WTC11 (cell line): ENCODE measurements around the gene RPAIN. TPM values are rescaled to one million over a fixed set of nuclear protein-coding genes. Genes with fewer than 3 reads are reported as not detected.

ENCODE experiments used
- ATAC-seq: fragments of 200-7000 bp; cut with Tn5 transposase; 2 replicates; pipeline ENCODE4 v1.10.0; 2021; ENCODE audit warnings: mild to moderate bottlenecking, moderate library complexity
- CTCF ChIA-PET: fragments of 300-600 bp; sonication (Branson Sonifier 250); formaldehyde crosslinking; loops from one replicate; lab custom pipeline; 2021; ENCODE audit warnings: antibody characterized with exemption; lab: Charles Lee
- POLR2A ChIA-PET: fragments of 350-600 bp; sonication (Branson Sonifier 250); formaldehyde crosslinking; loops from one replicate; lab custom pipeline; 2021; ENCODE audit warnings: antibody characterized with exemption; lab: Charles Lee
- DNase-seq: peaks from one replicate; pipeline ENCODE4 v3.0.0; 2021; ENCODE audit warnings: low spot score
- H3K27ac Mint-ChIP-seq: 2 replicates; pipeline ENCODE4 v1.8.0; 2021; ENCODE audit warnings: mixed read lengths
- H3K27me3 Mint-ChIP-seq: 2 replicates; pipeline ENCODE4 v1.8.0; 2021; ENCODE audit warnings: low read depth, mild to moderate bottlenecking, moderate library complexity, mixed read lengths
- H3K36me3 Mint-ChIP-seq: 2 replicates; pipeline ENCODE4 v1.8.0; 2021; ENCODE audit warnings: mixed read lengths
- H3K4me1 Mint-ChIP-seq: 2 replicates; pipeline ENCODE4 v1.8.0; 2022; ENCODE audit warnings: mixed read lengths
- H3K4me3 Mint-ChIP-seq: 2 replicates; pipeline ENCODE4 v1.8.0; 2021; ENCODE audit warnings: mild to moderate bottlenecking, moderate library complexity, mixed read lengths
- H3K9me3 Mint-ChIP-seq: 2 replicates; pipeline ENCODE4 v1.8.0; 2021; ENCODE audit warnings: mixed read lengths
- ELF4 ChIP-seq: sonication (generic); formaldehyde crosslinking; IDR thresholded peaks from 2 replicates; pipeline ENCODE4 v1.8.1; 2022; ENCODE audit warnings: low read depth, mild to moderate bottlenecking, moderate library complexity, missing genetic modification reagents
- FOXJ3 ChIP-seq: sonication (generic); formaldehyde crosslinking; IDR thresholded peaks from 2 replicates; pipeline ENCODE4 v1.9.0; 2021; ENCODE audit warnings: missing genetic modification reagents, mild to moderate bottlenecking, borderline replicate concordance
- HMGA2 ChIP-seq: fragments of 250-450 bp; sonication (Bioruptor Pico); IDR thresholded peaks from 2 replicates; pipeline ENCODE4 v1.4.0; 2021; ENCODE audit warnings: mild to moderate bottlenecking, moderate library complexity
- OVOL2 ChIP-seq: fragments of 250-450 bp; sonication (Bioruptor Pico); IDR thresholded peaks from 2 replicates; pipeline ENCODE4 v1.9.0; 2021; ENCODE audit warnings: mild to moderate bottlenecking, borderline replicate concordance
- SMAD3 ChIP-seq: sonication (generic); formaldehyde crosslinking; IDR thresholded peaks from 2 replicates; pipeline ENCODE4 v1.8.0; 2022; ENCODE audit warnings: missing genetic modification reagents, mild to moderate bottlenecking, borderline replicate concordance
- ZNF423 ChIP-seq: fragments of 250-450 bp; sonication (Bioruptor Pico); IDR thresholded peaks from 2 replicates; pipeline ENCODE4 v2.1.2; 2022; ENCODE audit warnings: mild to moderate bottlenecking, moderate library complexity
- total RNA-seq: library from RNA; stranded (reverse); gene quantifications from 3 replicates; pipeline ENCODE4 v1.2.3, GENCODE V29; 2021
- TF ChIP-seq, protein P1 (sequence below): sonication (generic); formaldehyde crosslinking; IDR thresholded peaks from 2 replicates; pipeline ENCODE4 v1.8.1; 2023; ENCODE audit warnings: mild to moderate bottlenecking, missing genetic modification reagents
- TF ChIP-seq, protein P2 (sequence below): fragments of 250-450 bp; sonication (Bioruptor Pico); IDR thresholded peaks from 2 replicates; pipeline ENCODE4 v1.9.0; 2021; ENCODE audit warnings: moderate library complexity, mild to moderate bottlenecking, inconsistent platforms, borderline replicate concordance
- TF ChIP-seq, protein P3 (sequence below): fragments of 250-450 bp; sonication (Bioruptor Pico); IDR thresholded peaks from 2 replicates; pipeline ENCODE4 v1.8.0; 2021; ENCODE audit warnings: mild to moderate bottlenecking
- TF ChIP-seq, protein P4 (sequence below): sonication (generic); formaldehyde crosslinking; IDR thresholded peaks from 2 replicates; pipeline ENCODE4 v1.8.1; 2022; ENCODE audit warnings: low read depth, missing genetic modification reagents, borderline replicate concordance
- TF ChIP-seq, protein P5 (sequence below): sonication (generic); formaldehyde crosslinking; IDR thresholded peaks from 2 replicates; pipeline ENCODE4 v1.8.0; 2023; ENCODE audit warnings: missing genetic modification reagents
- TF ChIP-seq, protein P6 (sequence below): sonication (generic); formaldehyde crosslinking; conservative IDR thresholded peaks from 2 replicates; pipeline ENCODE4 v1.8.1; 2022; ENCODE audit warnings: mild to moderate bottlenecking, missing genetic modification reagents
- TF ChIP-seq, protein P7 (sequence below): sonication (generic); formaldehyde crosslinking; IDR thresholded peaks from 2 replicates; pipeline ENCODE4 v1.8.1; 2023; ENCODE audit warnings: mild to moderate bottlenecking, missing genetic modification reagents
- TF ChIP-seq, protein P8 (sequence below): sonication (generic); formaldehyde crosslinking; IDR thresholded peaks from 2 replicates; pipeline ENCODE4 v1.8.1; 2022; ENCODE audit warnings: missing genetic modification reagents, borderline replicate concordance
- TF ChIP-seq, protein P9 (sequence below): sonication (generic); formaldehyde crosslinking; IDR thresholded peaks from 2 replicates; pipeline ENCODE4 v1.8.1; 2023; ENCODE audit warnings: mild to moderate bottlenecking, missing genetic modification reagents, moderate library complexity
- TF ChIP-seq, protein P10 (sequence below): sonication (generic); formaldehyde crosslinking; IDR thresholded peaks from 2 replicates; pipeline ENCODE4 v1.8.0; 2023; ENCODE audit warnings: mild to moderate bottlenecking, missing genetic modification reagents

RPAIN gene
- total RNA-seq, 1 experiment from 2014 or later: 67.8 TPM

DNA sequence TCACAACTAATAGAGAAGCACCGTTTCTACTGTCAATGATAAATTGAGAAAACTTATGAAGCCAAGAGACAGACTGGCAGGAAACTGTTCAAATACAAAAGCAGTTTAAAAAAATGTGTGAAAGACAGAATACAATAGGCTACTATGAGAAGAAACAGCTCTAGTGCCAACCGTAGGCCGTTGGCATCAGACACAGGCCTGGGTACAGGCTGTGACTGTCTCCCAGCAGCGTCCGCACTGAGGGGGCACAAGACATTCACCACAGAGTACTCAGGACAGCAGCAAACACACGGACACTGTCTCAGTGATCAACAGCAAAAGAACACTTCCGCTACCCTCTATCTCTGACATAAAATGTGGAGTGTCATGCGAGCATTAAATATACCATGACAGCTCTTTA lies 26.8 kb downstream of the RPAIN start (continued):
- TF ChIP-seq, protein P1, sequence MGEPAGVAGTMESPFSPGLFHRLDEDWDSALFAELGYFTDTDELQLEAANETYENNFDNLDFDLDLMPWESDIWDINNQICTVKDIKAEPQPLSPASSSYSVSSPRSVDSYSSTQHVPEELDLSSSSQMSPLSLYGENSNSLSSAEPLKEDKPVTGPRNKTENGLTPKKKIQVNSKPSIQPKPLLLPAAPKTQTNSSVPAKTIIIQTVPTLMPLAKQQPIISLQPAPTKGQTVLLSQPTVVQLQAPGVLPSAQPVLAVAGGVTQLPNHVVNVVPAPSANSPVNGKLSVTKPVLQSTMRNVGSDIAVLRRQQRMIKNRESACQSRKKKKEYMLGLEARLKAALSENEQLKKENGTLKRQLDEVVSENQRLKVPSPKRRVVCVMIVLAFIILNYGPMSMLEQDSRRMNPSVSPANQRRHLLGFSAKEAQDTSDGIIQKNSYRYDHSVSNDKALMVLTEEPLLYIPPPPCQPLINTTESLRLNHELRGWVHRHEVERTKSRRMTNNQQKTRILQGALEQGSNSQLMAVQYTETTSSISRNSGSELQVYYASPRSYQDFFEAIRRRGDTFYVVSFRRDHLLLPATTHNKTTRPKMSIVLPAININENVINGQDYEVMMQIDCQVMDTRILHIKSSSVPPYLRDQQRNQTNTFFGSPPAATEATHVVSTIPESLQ: no peak

DNA sequence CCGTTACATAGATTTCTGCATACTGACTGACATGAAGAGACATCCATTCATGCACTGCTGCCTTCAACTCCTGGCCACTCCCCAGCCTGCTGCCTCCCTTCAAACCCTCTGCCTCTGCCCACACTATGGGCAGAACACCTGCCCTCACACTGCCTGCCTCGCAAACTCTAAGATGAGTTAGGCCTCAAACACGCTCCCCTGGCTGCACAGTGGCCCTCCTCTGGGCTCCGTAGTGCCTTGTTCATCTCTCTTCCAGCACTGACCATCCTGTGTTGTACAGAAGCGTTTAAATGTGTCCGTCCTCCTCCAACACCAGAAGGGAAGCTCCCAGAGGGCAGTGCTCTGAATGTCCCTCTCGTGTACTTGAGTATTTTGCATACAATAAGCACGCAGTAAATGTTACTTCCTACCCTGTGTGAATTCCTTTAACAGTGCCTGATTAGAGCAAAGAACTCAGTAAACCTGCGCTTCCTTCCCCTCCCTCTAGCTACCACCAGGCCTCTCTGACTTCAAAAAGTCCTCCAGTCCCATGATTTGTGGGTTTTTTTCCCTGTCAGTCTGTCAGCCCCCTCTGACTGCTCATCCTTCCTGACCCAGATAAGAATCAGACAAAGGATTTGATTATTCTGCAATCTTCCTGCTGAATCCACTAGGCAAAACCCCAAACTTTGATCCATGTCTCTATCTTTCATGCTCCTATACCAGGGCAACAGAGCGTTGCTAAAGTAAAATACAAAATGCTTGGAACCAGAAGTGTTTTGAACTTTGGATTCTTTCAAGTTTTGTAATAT lies 44.9 kb downstream of the RPAIN start:
- Mint-ChIP-seq H3K4me3 (no peak overlapping the region), H3K27me3 (no peaks in the 10 kb centered on the region), H3K4me1 (peaks cover 23% of the 10 kb centered on the region), H3K27ac (peak overlapping the region; percentile 75), H3K36me3 (peaks cover 32% of the 10 kb centered on the region), H3K9me3 (no peaks in the 10 kb centered on the region)
- DNase-seq (no peak), ATAC-seq (no peak)
- ChIA-PET CTCF (interaction anchor here (2.0 kb wide), 1 partner anchor 26 kb away, joined by 5 read pairs; the partner anchor contains the start of gene C1QBP), POLR2A (no interaction called here)
- TF ChIP-seq, protein P2, sequence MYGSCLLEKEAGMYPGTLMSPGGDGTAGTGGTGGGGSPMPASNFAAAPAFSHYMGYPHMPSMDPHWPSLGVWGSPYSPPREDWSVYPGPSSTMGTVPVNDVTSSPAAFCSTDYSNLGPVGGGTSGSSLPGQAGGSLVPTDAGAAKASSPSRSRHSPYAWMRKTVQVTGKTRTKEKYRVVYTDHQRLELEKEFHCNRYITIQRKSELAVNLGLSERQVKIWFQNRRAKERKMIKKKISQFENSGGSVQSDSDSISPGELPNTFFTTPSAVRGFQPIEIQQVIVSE (CRISPR knock-in tag): no peak
- TF ChIP-seq SMAD3 (CRISPR knock-in tag) (no peak), HMGA2 (CRISPR knock-in tag) (no peak), ELF4 (no peak), FOXJ3 (CRISPR knock-in tag) (no peak), OVOL2 (CRISPR knock-in tag) (no peak), ZNF423 (CRISPR knock-in tag) (no peak)
- TF ChIP-seq, protein P3, sequence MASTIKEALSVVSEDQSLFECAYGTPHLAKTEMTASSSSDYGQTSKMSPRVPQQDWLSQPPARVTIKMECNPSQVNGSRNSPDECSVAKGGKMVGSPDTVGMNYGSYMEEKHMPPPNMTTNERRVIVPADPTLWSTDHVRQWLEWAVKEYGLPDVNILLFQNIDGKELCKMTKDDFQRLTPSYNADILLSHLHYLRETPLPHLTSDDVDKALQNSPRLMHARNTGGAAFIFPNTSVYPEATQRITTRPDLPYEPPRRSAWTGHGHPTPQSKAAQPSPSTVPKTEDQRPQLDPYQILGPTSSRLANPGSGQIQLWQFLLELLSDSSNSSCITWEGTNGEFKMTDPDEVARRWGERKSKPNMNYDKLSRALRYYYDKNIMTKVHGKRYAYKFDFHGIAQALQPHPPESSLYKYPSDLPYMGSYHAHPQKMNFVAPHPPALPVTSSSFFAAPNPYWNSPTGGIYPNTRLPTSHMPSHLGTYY (CRISPR knock-in tag): no peak
- TF ChIP-seq, protein P4, sequence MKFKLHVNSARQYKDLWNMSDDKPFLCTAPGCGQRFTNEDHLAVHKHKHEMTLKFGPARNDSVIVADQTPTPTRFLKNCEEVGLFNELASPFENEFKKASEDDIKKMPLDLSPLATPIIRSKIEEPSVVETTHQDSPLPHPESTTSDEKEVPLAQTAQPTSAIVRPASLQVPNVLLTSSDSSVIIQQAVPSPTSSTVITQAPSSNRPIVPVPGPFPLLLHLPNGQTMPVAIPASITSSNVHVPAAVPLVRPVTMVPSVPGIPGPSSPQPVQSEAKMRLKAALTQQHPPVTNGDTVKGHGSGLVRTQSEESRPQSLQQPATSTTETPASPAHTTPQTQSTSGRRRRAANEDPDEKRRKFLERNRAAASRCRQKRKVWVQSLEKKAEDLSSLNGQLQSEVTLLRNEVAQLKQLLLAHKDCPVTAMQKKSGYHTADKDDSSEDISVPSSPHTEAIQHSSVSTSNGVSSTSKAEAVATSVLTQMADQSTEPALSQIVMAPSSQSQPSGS (CRISPR knock-in tag): no peak
- TF ChIP-seq, protein P5, sequence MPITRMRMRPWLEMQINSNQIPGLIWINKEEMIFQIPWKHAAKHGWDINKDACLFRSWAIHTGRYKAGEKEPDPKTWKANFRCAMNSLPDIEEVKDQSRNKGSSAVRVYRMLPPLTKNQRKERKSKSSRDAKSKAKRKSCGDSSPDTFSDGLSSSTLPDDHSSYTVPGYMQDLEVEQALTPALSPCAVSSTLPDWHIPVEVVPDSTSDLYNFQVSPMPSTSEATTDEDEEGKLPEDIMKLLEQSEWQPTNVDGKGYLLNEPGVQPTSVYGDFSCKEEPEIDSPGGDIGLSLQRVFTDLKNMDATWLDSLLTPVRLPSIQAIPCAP (CRISPR knock-in tag): no peak
- TF ChIP-seq, protein P6, sequence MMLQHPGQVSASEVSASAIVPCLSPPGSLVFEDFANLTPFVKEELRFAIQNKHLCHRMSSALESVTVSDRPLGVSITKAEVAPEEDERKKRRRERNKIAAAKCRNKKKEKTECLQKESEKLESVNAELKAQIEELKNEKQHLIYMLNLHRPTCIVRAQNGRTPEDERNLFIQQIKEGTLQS (CRISPR knock-in tag): no peak
- TF ChIP-seq, protein P7, sequence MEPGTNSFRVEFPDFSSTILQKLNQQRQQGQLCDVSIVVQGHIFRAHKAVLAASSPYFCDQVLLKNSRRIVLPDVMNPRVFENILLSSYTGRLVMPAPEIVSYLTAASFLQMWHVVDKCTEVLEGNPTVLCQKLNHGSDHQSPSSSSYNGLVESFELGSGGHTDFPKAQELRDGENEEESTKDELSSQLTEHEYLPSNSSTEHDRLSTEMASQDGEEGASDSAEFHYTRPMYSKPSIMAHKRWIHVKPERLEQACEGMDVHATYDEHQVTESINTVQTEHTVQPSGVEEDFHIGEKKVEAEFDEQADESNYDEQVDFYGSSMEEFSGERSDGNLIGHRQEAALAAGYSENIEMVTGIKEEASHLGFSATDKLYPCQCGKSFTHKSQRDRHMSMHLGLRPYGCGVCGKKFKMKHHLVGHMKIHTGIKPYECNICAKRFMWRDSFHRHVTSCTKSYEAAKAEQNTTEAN (CRISPR knock-in tag): no peak
- TF ChIP-seq, protein P8, sequence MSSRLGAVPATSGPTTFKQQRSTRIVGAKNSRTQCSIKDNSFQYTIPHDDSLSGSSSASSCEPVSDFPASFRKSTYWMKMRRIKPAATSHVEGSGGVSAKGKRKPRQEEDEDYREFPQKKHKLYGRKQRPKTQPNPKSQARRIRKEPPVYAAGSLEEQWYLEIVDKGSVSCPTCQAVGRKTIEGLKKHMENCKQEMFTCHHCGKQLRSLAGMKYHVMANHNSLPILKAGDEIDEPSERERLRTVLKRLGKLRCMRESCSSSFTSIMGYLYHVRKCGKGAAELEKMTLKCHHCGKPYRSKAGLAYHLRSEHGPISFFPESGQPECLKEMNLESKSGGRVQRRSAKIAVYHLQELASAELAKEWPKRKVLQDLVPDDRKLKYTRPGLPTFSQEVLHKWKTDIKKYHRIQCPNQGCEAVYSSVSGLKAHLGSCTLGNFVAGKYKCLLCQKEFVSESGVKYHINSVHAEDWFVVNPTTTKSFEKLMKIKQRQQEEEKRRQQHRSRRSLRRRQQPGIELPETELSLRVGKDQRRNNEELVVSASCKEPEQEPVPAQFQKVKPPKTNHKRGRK (CRISPR knock-in tag): no peak
- TF ChIP-seq, protein P1: no peak
- TF ChIP-seq, protein P9, sequence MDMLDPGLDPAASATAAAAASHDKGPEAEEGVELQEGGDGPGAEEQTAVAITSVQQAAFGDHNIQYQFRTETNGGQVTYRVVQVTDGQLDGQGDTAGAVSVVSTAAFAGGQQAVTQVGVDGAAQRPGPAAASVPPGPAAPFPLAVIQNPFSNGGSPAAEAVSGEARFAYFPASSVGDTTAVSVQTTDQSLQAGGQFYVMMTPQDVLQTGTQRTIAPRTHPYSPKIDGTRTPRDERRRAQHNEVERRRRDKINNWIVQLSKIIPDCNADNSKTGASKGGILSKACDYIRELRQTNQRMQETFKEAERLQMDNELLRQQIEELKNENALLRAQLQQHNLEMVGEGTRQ (CRISPR knock-in tag): no peak
- TF ChIP-seq, protein P10, sequence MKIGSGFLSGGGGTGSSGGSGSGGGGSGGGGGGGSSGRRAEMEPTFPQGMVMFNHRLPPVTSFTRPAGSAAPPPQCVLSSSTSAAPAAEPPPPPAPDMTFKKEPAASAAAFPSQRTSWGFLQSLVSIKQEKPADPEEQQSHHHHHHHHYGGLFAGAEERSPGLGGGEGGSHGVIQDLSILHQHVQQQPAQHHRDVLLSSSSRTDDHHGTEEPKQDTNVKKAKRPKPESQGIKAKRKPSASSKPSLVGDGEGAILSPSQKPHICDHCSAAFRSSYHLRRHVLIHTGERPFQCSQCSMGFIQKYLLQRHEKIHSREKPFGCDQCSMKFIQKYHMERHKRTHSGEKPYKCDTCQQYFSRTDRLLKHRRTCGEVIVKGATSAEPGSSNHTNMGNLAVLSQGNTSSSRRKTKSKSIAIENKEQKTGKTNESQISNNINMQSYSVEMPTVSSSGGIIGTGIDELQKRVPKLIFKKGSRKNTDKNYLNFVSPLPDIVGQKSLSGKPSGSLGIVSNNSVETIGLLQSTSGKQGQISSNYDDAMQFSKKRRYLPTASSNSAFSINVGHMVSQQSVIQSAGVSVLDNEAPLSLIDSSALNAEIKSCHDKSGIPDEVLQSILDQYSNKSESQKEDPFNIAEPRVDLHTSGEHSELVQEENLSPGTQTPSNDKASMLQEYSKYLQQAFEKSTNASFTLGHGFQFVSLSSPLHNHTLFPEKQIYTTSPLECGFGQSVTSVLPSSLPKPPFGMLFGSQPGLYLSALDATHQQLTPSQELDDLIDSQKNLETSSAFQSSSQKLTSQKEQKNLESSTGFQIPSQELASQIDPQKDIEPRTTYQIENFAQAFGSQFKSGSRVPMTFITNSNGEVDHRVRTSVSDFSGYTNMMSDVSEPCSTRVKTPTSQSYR (CRISPR knock-in tag): no peak
